Peyer's patch (tissue), 4 donors: ENCODE data around the gene MPC1.

Experiments used
- CTCF ChIP-seq, 6 experiments: fragments of 450-650 bp in 4 of 6; fragments of 200-600 bp in 2 of 6; sonication (generic) in 1 of 6; IDR thresholded peaks; one replicate each; pipeline ENCODE4 v1.5.1; 2017 to 2019; ENCODE audit warnings: antibody characterized with exemption in 6 of 6, mild to moderate bottlenecking in 3 of 6, moderate library complexity in 1 of 6
- POLR2A ChIP-seq, 2 donors: fragments of 450-650 bp; IDR thresholded peaks; one replicate each; pipeline ENCODE4 v1.5.1; 2017; ENCODE audit warnings: antibody characterized with exemption in 2 of 2, mild to moderate bottlenecking in 2 of 2, moderate library complexity in 2 of 2

GRCh38 chr6:166318227-166318626, 64.5 kb downstream of the MPC1 start:
- TF ChIP-seq CTCF (IDR thresholded peaks at IDR 0.05): no peak
- TF ChIP-seq POLR2A (IDR thresholded peaks at IDR 0.05): no peak
